NCI-H1694 (cell line): ENCODE measurements around the gene RGS9.

Source experiments
- DNase-seq: peaks from one replicate; lab custom pipeline; 2025; lab: John Stamatoyannopoulos, UW

RGS9 gene

GRCh38 chr17:65261152-65261551, 124.0 kb downstream of the RGS9 start:
- DNase-seq: no peak

- DNase-seq: no peak
These were observed 124.8 kb downstream of the RGS9 start for GRCh38 chr17:65261682-65262636.

GRCh38 chr17:65265276-65265675, 128.1 kb downstream of the RGS9 start:
- no peak for DNase-seq

GRCh38 chr17:65268832-65269231, 131.7 kb downstream of the RGS9 start:
- no peak for DNase-seq

GRCh38 chr17:65270499-65271253, 133.5 kb downstream of the RGS9 start:
- DNase-seq: no peak

- no peak for DNase-seq
These were observed 134.1 kb downstream of the RGS9 start for GRCh38 chr17:65271296-65271695.
